ENCODE data around the gene MLEC. TPM values are rescaled to one million over a fixed set of nuclear protein-coding genes. Genes with fewer than 3 reads are reported as not detected.

Gene MLEC, protein sequence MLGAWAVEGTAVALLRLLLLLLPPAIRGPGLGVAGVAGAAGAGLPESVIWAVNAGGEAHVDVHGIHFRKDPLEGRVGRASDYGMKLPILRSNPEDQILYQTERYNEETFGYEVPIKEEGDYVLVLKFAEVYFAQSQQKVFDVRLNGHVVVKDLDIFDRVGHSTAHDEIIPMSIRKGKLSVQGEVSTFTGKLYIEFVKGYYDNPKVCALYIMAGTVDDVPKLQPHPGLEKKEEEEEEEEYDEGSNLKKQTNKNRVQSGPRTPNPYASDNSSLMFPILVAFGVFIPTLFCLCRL
- total RNA-seq = 28.2 TPM
- polyA plus RNA-seq = 10 to 100 TPM; 41.0 to 61.4 (median 44.7) TPM

DNA sequence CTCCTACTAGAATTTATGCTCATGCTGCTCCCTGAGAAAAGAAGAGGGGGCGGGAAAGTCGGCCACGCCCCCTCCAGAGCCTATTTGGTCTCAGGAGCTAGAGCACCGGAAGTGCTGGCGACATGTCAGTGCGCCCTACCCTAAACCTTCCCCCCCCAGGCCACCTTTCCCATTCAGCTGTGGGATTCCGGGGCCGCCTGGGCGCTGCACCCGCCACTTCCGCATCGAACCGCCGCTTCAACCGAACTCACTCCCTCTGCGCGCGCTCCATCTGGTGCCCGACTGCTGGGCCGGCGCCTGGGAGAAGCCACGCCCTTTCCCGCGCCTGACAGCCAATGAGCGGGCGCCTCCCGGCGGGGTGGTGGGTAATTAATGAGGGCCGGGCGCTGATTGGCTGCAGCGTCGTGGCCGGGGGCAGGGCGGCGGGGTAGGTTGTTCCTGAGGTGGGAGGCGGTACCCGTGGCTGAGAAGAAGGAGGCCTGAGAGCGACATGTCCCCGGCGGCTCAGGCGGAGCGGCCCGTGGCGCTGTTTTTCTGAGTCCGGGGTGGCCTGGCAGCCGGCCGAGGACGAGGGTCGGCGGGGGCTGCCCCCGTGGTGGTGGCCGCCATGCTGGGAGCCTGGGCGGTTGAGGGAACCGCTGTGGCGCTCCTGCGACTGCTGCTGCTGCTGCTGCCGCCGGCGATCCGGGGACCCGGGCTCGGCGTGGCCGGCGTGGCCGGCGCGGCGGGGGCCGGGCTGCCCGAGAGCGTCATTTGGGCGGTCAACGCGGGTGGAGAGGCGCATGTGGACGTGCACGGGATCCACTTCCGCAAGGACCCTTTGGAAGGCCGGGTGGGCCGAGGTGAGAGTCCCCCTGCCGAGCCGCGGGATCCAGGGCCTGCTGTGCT is at the start of gene MLEC:
MLEC (plus strand) TSS at position 460 of the 888 bp plus-strand sequence; CDS start at position 608, 148 bp downstream.
- H3K4me1 Mint-ChIP-seq = peaks cover 4 to 43% (median 30%) of the 10 kb centered on the region in 4 donors
- H3K4me3 Mint-ChIP-seq = peak within 1 kb of the TSS; percentile 94 to 99 (median 98)
- H3K36me3 Mint-ChIP-seq = no peaks in the 10 kb centered on the region
- Histone ChIP-seq H3K4me1 (ENCODE audit: control insufficient read depth, insufficient read depth, low read length, poor library complexity, severe bottlenecking) (peaks cover 26% of the 10 kb centered on the region), H3K9me3 (ENCODE audit: control insufficient read depth in 2 of 2, low read length in 2 of 2) (no peaks in the 10 kb centered on the region), H3K27ac (ENCODE audit: insufficient read depth, low read length, poor library complexity, severe bottlenecking) (peak within 1 kb of the TSS; percentile 89), H3K36me3 (ENCODE audit: control insufficient read depth, insufficient read depth, low read length) (no peaks in the 10 kb centered on the region), H3K27me3 (ENCODE audit: control insufficient read depth, insufficient read depth, low read length) (no peaks in the 10 kb centered on the region), H3K4me3 (ENCODE audit: low read depth, low read length) (peak within 1 kb of the TSS; percentile 84)
- peaks cover 7% of the 10 kb centered on the region for H3K27me3 Mint-ChIP-seq
- ATAC-seq (ENCODE audit: low read depth in 2 of 2) (peak; percentile 82), DNase-seq (peak; percentile 98 to 100 (median 99))
- H3K9me3 Mint-ChIP-seq = no peaks in the 10 kb centered on the region
- peak within 1 kb of the TSS; percentile 77 to 96 (median 94) for H3K27ac Mint-ChIP-seq

DNA sequence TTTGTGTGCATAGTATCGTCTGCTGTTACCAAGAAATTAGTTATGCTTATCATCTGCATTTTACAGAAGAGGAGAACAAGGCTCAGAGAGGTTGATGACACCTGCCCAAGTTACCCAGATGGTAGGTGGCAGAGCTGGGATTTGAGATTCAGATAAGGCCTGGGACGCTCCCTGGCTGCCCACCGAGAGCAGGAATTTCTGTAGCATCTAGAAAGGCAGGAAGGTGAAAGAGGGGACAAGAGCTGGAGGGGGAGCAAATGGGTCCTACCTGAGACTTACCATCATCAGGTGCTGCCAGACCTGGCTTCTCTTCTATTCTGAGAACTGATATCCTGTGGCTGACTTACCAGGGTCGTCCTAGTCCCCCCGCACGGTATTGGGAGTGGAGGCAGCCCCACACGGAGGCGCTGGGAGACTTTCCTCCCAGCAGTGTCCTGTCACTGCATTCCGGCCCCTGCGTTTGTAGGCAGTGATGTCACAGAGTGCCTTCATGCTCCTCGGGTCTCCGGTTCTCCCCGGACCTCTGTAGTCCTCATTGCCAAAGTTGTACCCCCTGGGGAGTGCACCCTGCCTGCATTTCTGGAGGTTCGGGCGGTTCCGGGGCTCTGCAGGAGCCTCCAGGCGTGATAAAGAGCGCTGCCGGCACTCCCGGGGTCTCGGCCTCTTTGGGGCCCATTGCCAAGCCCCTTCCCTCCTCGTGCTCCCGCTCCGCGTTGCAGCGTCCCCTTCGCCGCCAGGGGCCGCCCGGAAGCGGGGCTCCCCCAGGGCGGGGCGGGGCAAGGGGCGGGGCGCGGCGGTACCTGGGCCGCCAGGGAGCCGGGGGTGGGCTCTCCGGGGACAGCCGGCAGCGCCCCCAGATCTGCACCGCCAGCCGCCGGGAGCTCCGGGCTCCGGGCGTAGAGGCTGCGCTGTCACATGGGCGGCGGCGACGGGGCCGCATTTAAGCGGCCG is 46.9 kb upstream of the MLEC start, which contains the start of gene CABP1:
CABP1 (plus strand) TSS at position 856 of the 951 bp plus-strand sequence; CDS start at position 916, 60 bp downstream.
- Histone ChIP-seq H3K27me3 (ENCODE audit: control insufficient read depth, insufficient read depth, low read length) (peaks cover 34% of the 10 kb centered on the region), H3K27ac (ENCODE audit: insufficient read depth, low read length, poor library complexity, severe bottlenecking) (no peak within 1 kb of the TSS), H3K4me1 (ENCODE audit: control insufficient read depth, insufficient read depth, low read length, poor library complexity, severe bottlenecking) (peaks cover 14% of the 10 kb centered on the region), H3K9me3 (ENCODE audit: control insufficient read depth in 2 of 2, low read length in 2 of 2) (no peaks in the 10 kb centered on the region), H3K4me3 (ENCODE audit: low read depth, low read length) (no peak within 1 kb of the TSS), H3K36me3 (ENCODE audit: control insufficient read depth, insufficient read depth, low read length) (no peaks in the 10 kb centered on the region)
- ATAC-seq (ENCODE audit: low read depth in 2 of 2) (peak; percentile 65 to 72), DNase-seq (peak; percentile 42 to 67 (median 53))
- Mint-ChIP-seq H3K4me3 (peak within 1 kb of the TSS; percentile 82 to 89 (median 85)), H3K27ac (no peak within 1 kb of the TSS), H3K36me3 (no peaks in the 10 kb centered on the region), H3K4me1 (peaks cover 0 to 11% (median 2%) of the 10 kb centered on the region in 4 donors), H3K9me3 (peaks cover 0 to 2% (median 0%) of the 10 kb centered on the region in 7 donors), H3K27me3 (peaks cover 50% of the 10 kb centered on the region)

DNA sequence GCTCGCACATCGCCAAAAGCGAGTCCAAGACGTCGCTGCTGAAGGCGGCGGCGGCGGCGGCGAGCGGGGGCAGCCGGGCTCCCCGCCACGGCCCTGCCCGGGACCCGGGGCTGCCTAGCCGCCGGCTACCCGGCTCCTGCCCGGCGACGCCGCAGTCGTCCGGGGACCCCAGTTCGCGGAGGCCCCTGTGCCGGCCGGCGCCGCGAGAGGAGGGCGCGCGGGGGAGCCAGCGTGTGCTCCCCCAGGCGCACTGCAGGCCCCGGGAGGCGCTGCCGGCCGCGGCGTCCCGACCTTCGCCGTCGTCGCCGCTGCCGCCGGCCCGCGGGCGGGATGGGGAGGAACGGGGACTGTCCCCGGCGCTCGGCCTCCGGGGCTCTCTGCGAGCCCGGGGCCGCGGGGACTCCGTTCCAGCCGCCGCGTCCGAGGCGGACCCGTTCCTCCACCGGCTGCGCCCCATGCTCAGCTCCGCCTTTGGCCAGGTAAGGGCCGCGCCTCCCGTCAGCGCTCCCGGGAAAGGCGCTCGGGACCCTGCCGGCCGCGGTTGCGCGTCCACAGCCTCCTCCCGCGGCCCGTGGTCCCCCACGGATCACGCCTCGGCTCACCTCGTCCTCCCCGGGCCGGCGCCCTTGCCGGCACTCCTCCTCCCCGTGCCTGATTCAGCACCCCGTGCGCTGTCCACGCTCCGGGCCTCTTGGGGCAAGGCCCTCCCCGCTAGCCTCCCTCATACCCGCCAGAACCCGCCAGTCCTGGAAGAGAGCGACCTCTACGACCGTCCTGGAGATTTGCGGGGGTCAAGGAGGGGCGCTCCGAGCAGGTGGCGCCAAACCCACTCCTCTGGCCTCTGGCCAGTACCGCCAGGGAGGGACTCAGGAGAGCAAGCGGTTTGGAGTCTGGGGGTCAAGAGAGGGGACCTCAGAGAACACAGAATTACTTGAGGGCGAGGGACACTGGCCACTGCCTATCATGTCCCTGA is 45.8 kb upstream of the MLEC start:
- Histone ChIP-seq H3K4me1 (ENCODE audit: control insufficient read depth, insufficient read depth, low read length, poor library complexity, severe bottlenecking) (peaks cover 14% of the 10 kb centered on the region), H3K36me3 (ENCODE audit: control insufficient read depth, insufficient read depth, low read length) (no peaks in the 10 kb centered on the region), H3K27me3 (ENCODE audit: control insufficient read depth, insufficient read depth, low read length) (peaks cover 38% of the 10 kb centered on the region), H3K27ac (ENCODE audit: insufficient read depth, low read length, poor library complexity, severe bottlenecking) (no peak overlapping the region), H3K4me3 (ENCODE audit: low read depth, low read length) (no peak overlapping the region), H3K9me3 (ENCODE audit: control insufficient read depth in 2 of 2, low read length in 2 of 2) (no peaks in the 10 kb centered on the region)
- H3K36me3 Mint-ChIP-seq = no peaks in the 10 kb centered on the region
- peak; percentile 15 to 52 (median 41) for DNase-seq
- ATAC-seq (ENCODE audit: low read depth in 2 of 2) = peak; percentile 56 to 72
- H3K4me1 Mint-ChIP-seq = peaks cover 0 to 11% (median 2%) of the 10 kb centered on the region in 4 donors
- H3K27ac Mint-ChIP-seq = no peak overlapping the region
- peak overlapping the region; percentile 52 to 89 (median 82) for H3K4me3 Mint-ChIP-seq
- H3K9me3 Mint-ChIP-seq = peaks cover 0 to 2% (median 0%) of the 10 kb centered on the region in 7 donors
- peaks cover 61% of the 10 kb centered on the region for H3K27me3 Mint-ChIP-seq

DNA sequence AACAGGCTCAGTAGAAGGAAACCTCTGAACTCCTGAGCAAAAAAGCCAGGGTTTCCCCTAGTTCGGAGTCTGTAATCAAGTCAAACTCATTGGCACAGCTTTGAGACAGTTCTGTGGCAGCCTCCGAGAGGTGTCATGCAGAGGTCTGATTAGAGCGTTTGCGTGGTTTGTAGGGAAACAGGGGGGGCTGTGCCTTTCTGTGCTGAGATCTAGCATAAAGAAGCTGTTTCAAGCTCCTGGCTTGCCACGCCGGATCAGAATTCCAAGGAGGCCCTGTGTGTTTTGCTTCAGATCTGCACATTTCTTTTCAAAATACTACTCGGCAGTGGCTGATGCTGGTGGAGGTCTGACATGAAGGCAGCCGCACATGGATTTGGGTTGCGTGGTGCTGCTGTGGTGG is 44.8 kb upstream of the MLEC start:
- H3K27ac ChIP-seq (ENCODE audit: insufficient read depth, low read length, poor library complexity, severe bottlenecking) = no peak overlapping the region
- Mint-ChIP-seq H3K4me1 (peaks cover 3 to 16% (median 7%) of the 10 kb centered on the region in 4 donors), H3K36me3 (no peaks in the 10 kb centered on the region), H3K4me3 (peak overlapping the region; percentile 52 to 89 (median 73)), H3K27me3 (peaks cover 68% of the 10 kb centered on the region), H3K9me3 (peaks cover 0 to 2% (median 0%) of the 10 kb centered on the region in 7 donors), H3K27ac (no peak overlapping the region)
- no peak for DNase-seq
- no peaks in the 10 kb centered on the region for H3K9me3 ChIP-seq (ENCODE audit: control insufficient read depth in 2 of 2, low read length in 2 of 2)
- no peak overlapping the region for H3K4me3 ChIP-seq (ENCODE audit: low read depth, low read length)
- H3K27me3 ChIP-seq (ENCODE audit: control insufficient read depth, insufficient read depth, low read length) = peaks cover 42% of the 10 kb centered on the region
- ATAC-seq (ENCODE audit: low read depth in 2 of 2) = no peak
- no peaks in the 10 kb centered on the region for H3K36me3 ChIP-seq (ENCODE audit: control insufficient read depth, insufficient read depth, low read length)
- H3K4me1 ChIP-seq (ENCODE audit: control insufficient read depth, insufficient read depth, low read length, poor library complexity, severe bottlenecking) = peaks cover 14% of the 10 kb centered on the region

DNA sequence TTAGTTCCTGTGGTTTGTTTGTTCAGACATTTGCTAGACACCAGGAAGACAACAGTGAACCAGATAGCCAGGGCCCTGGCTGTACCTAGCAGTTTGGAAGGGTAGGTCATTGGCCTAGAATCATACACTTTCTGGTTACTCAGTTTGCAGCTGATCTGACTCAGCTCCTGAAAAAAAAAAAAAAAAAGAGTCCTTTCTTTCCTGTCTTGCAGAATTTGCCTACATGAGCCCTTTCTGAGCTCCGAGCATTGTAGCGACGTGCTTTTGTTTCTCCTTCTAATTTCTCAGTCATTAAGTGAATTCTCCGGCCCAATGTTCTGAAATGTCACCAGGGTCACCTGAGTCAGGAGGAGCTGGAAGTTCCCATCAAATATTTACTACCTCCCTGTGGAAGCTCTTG is 44.1 kb upstream of the MLEC start:
- H3K27me3 ChIP-seq (ENCODE audit: control insufficient read depth, insufficient read depth, low read length) = peaks cover 42% of the 10 kb centered on the region
- Mint-ChIP-seq H3K36me3 (no peaks in the 10 kb centered on the region), H3K4me1 (peaks cover 4 to 16% (median 8%) of the 10 kb centered on the region in 4 donors), H3K4me3 (peak overlapping the region in 2 of 4 donors; percentile 32 to 52), H3K27me3 (peaks cover 66% of the 10 kb centered on the region), H3K9me3 (peaks cover 0 to 2% (median 0%) of the 10 kb centered on the region in 7 donors), H3K27ac (no peak overlapping the region)
- H3K4me3 ChIP-seq (ENCODE audit: low read depth, low read length) = no peak overlapping the region
- H3K9me3 ChIP-seq (ENCODE audit: control insufficient read depth in 2 of 2, low read length in 2 of 2) = no peaks in the 10 kb centered on the region
- H3K27ac ChIP-seq (ENCODE audit: insufficient read depth, low read length, poor library complexity, severe bottlenecking) = no peak overlapping the region
- ATAC-seq (ENCODE audit: low read depth in 2 of 2) (no peak), DNase-seq (no peak)
- peaks cover 14% of the 10 kb centered on the region for H3K4me1 ChIP-seq (ENCODE audit: control insufficient read depth, insufficient read depth, low read length, poor library complexity, severe bottlenecking)
- H3K36me3 ChIP-seq (ENCODE audit: control insufficient read depth, insufficient read depth, low read length) = no peaks in the 10 kb centered on the region

DNA sequence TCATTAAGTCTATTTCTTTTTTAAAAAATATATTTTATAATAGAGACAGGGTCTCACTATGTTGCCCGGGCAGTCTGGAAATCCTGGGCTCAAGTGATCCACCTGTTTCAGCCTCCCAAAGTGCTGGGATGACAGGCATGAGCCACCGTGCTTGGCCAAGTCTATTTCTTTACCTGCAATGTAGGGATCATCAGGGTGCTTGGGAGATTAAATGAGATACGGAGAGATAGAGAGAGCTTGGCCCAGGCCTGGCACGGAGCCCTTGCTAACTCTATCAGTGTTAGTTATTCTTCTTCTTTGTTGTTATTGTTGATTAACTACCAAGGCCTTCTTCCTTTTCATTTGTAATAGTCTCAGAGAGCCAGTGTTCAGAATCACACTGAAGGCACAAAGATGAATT is 43.4 kb upstream of the MLEC start:
- no peak for DNase-seq
- H3K27me3 ChIP-seq (ENCODE audit: control insufficient read depth, insufficient read depth, low read length) = peaks cover 41% of the 10 kb centered on the region
- Mint-ChIP-seq H3K27ac (no peak overlapping the region), H3K4me1 (peaks cover 4 to 16% (median 8%) of the 10 kb centered on the region in 4 donors), H3K27me3 (peaks cover 70% of the 10 kb centered on the region), H3K36me3 (no peaks in the 10 kb centered on the region), H3K4me3 (no peak overlapping the region), H3K9me3 (peaks cover 0 to 2% (median 0%) of the 10 kb centered on the region in 7 donors)
- H3K4me1 ChIP-seq (ENCODE audit: control insufficient read depth, insufficient read depth, low read length, poor library complexity, severe bottlenecking) = peaks cover 14% of the 10 kb centered on the region
- no peak for ATAC-seq (ENCODE audit: low read depth in 2 of 2)
- H3K27ac ChIP-seq (ENCODE audit: insufficient read depth, low read length, poor library complexity, severe bottlenecking) = no peak overlapping the region
- no peaks in the 10 kb centered on the region for H3K36me3 ChIP-seq (ENCODE audit: control insufficient read depth, insufficient read depth, low read length)
- H3K4me3 ChIP-seq (ENCODE audit: low read depth, low read length) = no peak overlapping the region
- H3K9me3 ChIP-seq (ENCODE audit: control insufficient read depth in 2 of 2, low read length in 2 of 2) = no peaks in the 10 kb centered on the region

Measured in CD4-positive, CD25-positive, alpha-beta regulatory T cell (primary cell).